Measurements from ENCODE around the gene EPHB1. TPM values are rescaled to one million over a fixed set of nuclear protein-coding genes. Genes with fewer than 3 reads are reported as not detected.

The EPHB1 gene
- total RNA-seq, 1 experiment from 2014 or later: 7.0 TPM

DNA sequence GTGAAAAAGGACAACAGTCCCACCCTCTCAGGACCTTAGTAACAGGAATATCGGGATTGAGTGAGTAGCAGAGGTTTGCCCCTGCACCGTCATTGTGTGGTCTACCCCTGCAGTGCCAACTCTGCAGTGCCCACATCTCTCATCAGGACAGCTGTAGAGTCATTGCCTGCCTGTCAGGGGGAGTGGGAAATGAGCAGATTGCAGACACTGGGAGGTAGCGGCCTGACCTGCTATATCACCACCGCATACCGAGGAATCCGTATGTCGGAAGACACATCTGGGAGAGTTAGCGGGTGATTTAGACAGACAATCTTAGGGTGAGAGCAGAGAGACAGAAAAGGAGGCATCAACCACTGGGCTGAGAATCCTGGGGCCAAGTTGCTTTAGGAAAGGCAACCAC lies 218.1 kb downstream of the EPHB1 start:
- Mint-ChIP-seq H3K36me3 (no peaks in the 10 kb centered on the region), H3K4me3 (no peak overlapping the region), H3K4me1 (peaks cover 10% of the 10 kb centered on the region), H3K27me3 (ENCODE audit: low read depth) (no peaks in the 10 kb centered on the region), H3K27ac (no peak overlapping the region), H3K9me3 (no peaks in the 10 kb centered on the region)
- CTCF ChIA-PET: interaction anchor here (1.7 kb wide), 1 partner anchor 218 kb away, joined by 5 read pairs; the partner anchor contains the start of gene EPHB1
- DNase-seq (ENCODE audit: low spot score) (no peak), ATAC-seq (no peak)
- no peak for TF ChIP-seq RORB (CRISPR knock-in tag; IDR thresholded peaks at IDR 0.05)
- TF ChIP-seq, protein P1, sequence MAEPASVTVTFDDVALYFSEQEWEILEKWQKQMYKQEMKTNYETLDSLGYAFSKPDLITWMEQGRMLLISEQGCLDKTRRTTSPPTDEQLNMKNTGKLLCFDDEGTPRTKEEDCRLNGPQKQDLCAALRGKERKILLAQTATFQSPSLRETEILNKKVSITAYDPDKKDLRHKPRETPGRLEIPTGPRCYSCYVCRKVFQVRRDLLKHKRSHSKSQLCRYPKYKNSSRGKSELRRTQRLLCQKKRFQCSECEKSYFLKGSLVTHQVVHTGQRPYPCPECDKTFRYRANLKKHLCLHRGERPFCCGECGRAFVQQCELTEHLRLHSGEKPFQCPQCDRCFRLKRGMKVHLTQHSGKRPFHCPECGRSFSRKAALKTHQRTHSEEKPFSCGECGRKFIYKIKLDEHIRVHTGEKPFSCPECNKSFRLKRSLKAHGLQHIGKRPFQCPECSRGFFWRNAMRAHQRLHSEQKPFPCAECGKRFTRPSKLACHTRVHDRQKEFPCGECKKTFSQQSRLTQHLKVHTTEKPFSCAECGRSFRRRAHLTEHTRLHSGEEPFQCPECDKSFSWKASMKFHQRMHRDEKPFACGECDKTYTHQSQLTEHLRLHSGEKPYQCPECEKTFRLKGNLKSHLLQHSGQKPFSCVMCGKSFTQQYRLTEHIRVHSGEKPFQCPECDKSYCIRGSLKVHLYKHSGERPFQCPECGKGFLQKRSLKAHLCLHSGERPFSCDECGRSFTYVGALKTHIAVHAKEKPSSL (CRISPR knock-in tag; conservative IDR thresholded peaks at IDR 0.05): no peak
- TF ChIP-seq, protein P2, sequence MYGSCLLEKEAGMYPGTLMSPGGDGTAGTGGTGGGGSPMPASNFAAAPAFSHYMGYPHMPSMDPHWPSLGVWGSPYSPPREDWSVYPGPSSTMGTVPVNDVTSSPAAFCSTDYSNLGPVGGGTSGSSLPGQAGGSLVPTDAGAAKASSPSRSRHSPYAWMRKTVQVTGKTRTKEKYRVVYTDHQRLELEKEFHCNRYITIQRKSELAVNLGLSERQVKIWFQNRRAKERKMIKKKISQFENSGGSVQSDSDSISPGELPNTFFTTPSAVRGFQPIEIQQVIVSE (CRISPR knock-in tag; IDR thresholded peaks at IDR 0.05; ENCODE audit: borderline replicate concordance): no peak
- POLR2A ChIA-PET: no interaction called here

DNA sequence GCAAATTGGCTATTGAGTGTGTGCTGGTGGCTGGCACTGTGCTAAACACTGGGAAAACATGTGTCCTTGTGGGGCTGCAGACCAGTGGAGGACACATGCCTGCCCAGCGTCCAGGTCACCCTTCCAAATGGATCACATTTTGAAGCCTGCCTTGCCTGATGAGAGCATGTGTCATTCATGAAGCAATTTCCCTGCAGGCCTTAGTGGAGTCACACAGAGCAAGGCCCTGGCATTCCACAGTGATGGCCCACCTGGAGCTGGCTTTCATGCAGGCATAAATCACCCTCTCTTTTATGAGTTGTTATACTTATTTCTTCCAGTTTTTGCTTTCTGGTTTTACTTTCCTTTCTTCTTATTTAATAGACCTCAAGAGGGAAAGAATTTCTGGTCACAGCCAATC lies 219.5 kb downstream of the EPHB1 start:
- no peak for DNase-seq (ENCODE audit: low spot score)
- Mint-ChIP-seq H3K36me3 (no peaks in the 10 kb centered on the region), H3K27ac (no peak overlapping the region), H3K27me3 (ENCODE audit: low read depth) (no peaks in the 10 kb centered on the region), H3K4me1 (peaks cover 16% of the 10 kb centered on the region), H3K4me3 (no peak overlapping the region), H3K9me3 (no peaks in the 10 kb centered on the region)
- no peak for ATAC-seq
- TF ChIP-seq, protein P3, sequence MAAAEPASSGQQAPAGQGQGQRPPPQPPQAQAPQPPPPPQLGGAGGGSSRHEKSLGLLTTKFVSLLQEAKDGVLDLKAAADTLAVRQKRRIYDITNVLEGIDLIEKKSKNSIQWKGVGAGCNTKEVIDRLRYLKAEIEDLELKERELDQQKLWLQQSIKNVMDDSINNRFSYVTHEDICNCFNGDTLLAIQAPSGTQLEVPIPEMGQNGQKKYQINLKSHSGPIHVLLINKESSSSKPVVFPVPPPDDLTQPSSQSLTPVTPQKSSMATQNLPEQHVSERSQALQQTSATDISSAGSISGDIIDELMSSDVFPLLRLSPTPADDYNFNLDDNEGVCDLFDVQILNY (CRISPR knock-in tag; IDR thresholded peaks at IDR 0.05): no peak
- TF ChIP-seq TP53 (CRISPR knock-in tag; IDR thresholded peaks at IDR 0.05): no peak
- CTCF ChIA-PET: interaction anchor here (1.7 kb wide), 1 partner anchor 220 kb away, joined by 5 read pairs; the partner anchor contains the start of gene EPHB1
- POLR2A ChIA-PET: no interaction called here

DNA sequence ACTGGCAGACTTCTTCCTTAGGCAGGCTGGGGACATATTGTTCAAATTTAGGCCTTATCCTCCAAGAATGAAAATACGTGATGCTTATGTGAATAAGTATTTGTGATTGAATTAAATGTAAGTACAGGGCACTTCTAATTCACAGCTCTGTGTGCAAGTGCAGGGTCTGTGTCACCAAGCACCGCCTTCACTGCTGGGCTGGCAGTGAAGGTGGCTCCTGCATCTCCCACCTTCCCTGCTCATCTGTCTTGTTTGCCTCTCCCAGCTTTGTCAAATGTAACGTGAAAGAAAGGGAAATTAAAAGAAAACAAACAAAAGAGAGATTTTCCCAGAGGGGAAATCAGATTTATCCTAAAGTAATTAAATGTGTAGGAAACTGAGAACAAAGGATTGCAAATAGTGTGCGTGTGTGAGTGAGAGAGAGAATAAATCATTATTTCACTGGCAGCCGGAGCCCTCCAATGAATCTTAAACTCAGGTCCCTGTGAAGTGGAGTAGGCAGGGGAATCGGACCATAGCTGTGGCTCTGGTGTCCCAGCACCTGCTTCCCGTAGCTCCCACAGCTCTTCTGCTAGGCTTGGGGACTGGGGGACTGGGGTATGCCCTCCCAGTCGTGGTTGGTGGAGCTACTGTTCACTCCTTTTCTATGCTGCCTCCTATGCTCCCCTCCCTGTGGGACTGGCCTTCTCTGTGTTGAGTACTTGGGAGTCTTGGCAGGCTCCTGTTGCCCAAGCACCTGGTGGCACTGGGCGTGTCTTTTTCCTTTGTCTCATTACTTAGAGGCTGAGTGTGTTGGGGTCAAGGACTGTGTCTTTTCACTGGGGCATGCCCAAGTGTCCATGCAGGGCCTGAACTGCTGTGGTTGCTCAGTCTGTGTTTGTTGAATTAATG lies 222.2 kb downstream of the EPHB1 start:
- ChIA-PET POLR2A (no interaction called here), CTCF (interaction anchor here (1.3 to 1.8 kb wide), 2 partner anchors 222 to 229 kb away, joined by 4 to 6 read pairs; partner anchors contain the start of gene EPHB1)
- peaks cover 16% of the 10 kb centered on the region for H3K4me1 Mint-ChIP-seq
- no peaks in the 10 kb centered on the region for H3K27me3 Mint-ChIP-seq (ENCODE audit: low read depth)
- H3K4me3 Mint-ChIP-seq: no peak overlapping the region
- H3K27ac Mint-ChIP-seq: no peak overlapping the region
- H3K9me3 Mint-ChIP-seq: no peaks in the 10 kb centered on the region
- ATAC-seq: no peak
- DNase-seq (ENCODE audit: low spot score): no peak
- H3K36me3 Mint-ChIP-seq: no peaks in the 10 kb centered on the region
- TF ChIP-seq PRRX2 (CRISPR knock-in tag; IDR thresholded peaks at IDR 0.05): no peak
- TF ChIP-seq IRF2 (CRISPR knock-in tag; IDR thresholded peaks at IDR 0.05; ENCODE audit: borderline replicate concordance, low read depth): no peak
- no peak for TF ChIP-seq ELF4 (CRISPR knock-in tag; IDR thresholded peaks at IDR 0.05; ENCODE audit: low read depth)
- no peak for TF ChIP-seq JAZF1 (CRISPR knock-in tag; IDR thresholded peaks at IDR 0.05)
- no peak for TF ChIP-seq ZNF671 (CRISPR knock-in tag; IDR thresholded peaks at IDR 0.05)
- no peak for TF ChIP-seq ESRRA (CRISPR knock-in tag; IDR thresholded peaks at IDR 0.05; ENCODE audit: borderline replicate concordance)
- TF ChIP-seq, protein P4, sequence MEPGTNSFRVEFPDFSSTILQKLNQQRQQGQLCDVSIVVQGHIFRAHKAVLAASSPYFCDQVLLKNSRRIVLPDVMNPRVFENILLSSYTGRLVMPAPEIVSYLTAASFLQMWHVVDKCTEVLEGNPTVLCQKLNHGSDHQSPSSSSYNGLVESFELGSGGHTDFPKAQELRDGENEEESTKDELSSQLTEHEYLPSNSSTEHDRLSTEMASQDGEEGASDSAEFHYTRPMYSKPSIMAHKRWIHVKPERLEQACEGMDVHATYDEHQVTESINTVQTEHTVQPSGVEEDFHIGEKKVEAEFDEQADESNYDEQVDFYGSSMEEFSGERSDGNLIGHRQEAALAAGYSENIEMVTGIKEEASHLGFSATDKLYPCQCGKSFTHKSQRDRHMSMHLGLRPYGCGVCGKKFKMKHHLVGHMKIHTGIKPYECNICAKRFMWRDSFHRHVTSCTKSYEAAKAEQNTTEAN (CRISPR knock-in tag; IDR thresholded peaks at IDR 0.05): no peak
- no peak for TF ChIP-seq ETV6 (CRISPR knock-in tag; IDR thresholded peaks at IDR 0.05)
- TF ChIP-seq, protein P5, sequence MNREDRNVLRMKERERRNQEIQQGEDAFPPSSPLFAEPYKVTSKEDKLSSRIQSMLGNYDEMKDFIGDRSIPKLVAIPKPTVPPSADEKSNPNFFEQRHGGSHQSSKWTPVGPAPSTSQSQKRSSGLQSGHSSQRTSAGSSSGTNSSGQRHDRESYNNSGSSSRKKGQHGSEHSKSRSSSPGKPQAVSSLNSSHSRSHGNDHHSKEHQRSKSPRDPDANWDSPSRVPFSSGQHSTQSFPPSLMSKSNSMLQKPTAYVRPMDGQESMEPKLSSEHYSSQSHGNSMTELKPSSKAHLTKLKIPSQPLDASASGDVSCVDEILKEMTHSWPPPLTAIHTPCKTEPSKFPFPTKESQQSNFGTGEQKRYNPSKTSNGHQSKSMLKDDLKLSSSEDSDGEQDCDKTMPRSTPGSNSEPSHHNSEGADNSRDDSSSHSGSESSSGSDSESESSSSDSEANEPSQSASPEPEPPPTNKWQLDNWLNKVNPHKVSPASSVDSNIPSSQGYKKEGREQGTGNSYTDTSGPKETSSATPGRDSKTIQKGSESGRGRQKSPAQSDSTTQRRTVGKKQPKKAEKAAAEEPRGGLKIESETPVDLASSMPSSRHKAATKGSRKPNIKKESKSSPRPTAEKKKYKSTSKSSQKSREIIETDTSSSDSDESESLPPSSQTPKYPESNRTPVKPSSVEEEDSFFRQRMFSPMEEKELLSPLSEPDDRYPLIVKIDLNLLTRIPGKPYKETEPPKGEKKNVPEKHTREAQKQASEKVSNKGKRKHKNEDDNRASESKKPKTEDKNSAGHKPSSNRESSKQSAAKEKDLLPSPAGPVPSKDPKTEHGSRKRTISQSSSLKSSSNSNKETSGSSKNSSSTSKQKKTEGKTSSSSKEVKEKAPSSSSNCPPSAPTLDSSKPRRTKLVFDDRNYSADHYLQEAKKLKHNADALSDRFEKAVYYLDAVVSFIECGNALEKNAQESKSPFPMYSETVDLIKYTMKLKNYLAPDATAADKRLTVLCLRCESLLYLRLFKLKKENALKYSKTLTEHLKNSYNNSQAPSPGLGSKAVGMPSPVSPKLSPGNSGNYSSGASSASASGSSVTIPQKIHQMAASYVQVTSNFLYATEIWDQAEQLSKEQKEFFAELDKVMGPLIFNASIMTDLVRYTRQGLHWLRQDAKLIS (CRISPR knock-in tag; IDR thresholded peaks at IDR 0.05; ENCODE audit: borderline replicate concordance): no peak
- TF ChIP-seq ZNF219 (CRISPR knock-in tag; IDR thresholded peaks at IDR 0.05; ENCODE audit: borderline replicate concordance): no peak
- no peak for TF ChIP-seq RELA (CRISPR knock-in tag; IDR thresholded peaks at IDR 0.05; ENCODE audit: borderline replicate concordance)
- TF ChIP-seq, protein P6, sequence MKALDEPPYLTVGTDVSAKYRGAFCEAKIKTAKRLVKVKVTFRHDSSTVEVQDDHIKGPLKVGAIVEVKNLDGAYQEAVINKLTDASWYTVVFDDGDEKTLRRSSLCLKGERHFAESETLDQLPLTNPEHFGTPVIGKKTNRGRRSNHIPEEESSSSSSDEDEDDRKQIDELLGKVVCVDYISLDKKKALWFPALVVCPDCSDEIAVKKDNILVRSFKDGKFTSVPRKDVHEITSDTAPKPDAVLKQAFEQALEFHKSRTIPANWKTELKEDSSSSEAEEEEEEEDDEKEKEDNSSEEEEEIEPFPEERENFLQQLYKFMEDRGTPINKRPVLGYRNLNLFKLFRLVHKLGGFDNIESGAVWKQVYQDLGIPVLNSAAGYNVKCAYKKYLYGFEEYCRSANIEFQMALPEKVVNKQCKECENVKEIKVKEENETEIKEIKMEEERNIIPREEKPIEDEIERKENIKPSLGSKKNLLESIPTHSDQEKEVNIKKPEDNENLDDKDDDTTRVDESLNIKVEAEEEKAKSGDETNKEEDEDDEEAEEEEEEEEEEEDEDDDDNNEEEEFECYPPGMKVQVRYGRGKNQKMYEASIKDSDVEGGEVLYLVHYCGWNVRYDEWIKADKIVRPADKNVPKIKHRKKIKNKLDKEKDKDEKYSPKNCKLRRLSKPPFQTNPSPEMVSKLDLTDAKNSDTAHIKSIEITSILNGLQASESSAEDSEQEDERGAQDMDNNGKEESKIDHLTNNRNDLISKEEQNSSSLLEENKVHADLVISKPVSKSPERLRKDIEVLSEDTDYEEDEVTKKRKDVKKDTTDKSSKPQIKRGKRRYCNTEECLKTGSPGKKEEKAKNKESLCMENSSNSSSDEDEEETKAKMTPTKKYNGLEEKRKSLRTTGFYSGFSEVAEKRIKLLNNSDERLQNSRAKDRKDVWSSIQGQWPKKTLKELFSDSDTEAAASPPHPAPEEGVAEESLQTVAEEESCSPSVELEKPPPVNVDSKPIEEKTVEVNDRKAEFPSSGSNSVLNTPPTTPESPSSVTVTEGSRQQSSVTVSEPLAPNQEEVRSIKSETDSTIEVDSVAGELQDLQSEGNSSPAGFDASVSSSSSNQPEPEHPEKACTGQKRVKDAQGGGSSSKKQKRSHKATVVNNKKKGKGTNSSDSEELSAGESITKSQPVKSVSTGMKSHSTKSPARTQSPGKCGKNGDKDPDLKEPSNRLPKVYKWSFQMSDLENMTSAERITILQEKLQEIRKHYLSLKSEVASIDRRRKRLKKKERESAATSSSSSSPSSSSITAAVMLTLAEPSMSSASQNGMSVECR (CRISPR knock-in tag; IDR thresholded peaks at IDR 0.05; ENCODE audit: borderline replicate concordance): no peak
